Neural crest cell (in vitro differentiated cells): ENCODE data around the gene SLC19A1. TPM values are rescaled to one million over a fixed set of nuclear protein-coding genes. Genes with fewer than 3 reads are reported as not detected.

Experiments used
- DNase-seq: peaks from one replicate; pipeline ENCODE4 v3.0.0; 2021; ENCODE audit warnings: low read depth, mixed read lengths, low spot score
- H3K27ac Mint-ChIP-seq: one replicate; pipeline ENCODE4 v1.8.0; 2021; ENCODE audit warnings: mild to moderate bottlenecking, mixed read lengths; ENCODE audit not compliant: unreplicated experiment
- H3K27me3 Mint-ChIP-seq: 2 replicates; pipeline ENCODE4 v1.8.0; 2021; ENCODE audit warnings: low read depth, mild to moderate bottlenecking, mixed read lengths
- H3K36me3 Mint-ChIP-seq: 2 replicates; pipeline ENCODE4 v1.8.0; 2021; ENCODE audit warnings: low read depth, mild to moderate bottlenecking, mixed read lengths
- H3K4me1 Mint-ChIP-seq: 2 replicates; pipeline ENCODE4 v1.8.0; 2021; ENCODE audit warnings: mixed read lengths
- H3K4me3 Mint-ChIP-seq: one replicate; pipeline ENCODE4 v1.8.0; 2021; ENCODE audit warnings: mild to moderate bottlenecking, mixed read lengths
- H3K9me3 Mint-ChIP-seq: 2 replicates; pipeline ENCODE4 v1.8.0; 2021; ENCODE audit warnings: mixed read lengths
- total RNA-seq: library from RNA; stranded (reverse); gene quantifications from 2 replicates; pipeline ENCODE4 v1.2.1, GENCODE V29; 2021
- TF ChIP-seq, protein P1 (sequence below): fragments of 200-600 bp; sonication (generic); conservative IDR thresholded peaks from 2 replicates; pipeline ENCODE4 v1.5.0; 2021; ENCODE audit warnings: antibody characterized with exemption, mild to moderate bottlenecking

SLC19A1 gene
- total RNA-seq, 1 donor from 2014 or later: 35.1 TPM

DNA sequence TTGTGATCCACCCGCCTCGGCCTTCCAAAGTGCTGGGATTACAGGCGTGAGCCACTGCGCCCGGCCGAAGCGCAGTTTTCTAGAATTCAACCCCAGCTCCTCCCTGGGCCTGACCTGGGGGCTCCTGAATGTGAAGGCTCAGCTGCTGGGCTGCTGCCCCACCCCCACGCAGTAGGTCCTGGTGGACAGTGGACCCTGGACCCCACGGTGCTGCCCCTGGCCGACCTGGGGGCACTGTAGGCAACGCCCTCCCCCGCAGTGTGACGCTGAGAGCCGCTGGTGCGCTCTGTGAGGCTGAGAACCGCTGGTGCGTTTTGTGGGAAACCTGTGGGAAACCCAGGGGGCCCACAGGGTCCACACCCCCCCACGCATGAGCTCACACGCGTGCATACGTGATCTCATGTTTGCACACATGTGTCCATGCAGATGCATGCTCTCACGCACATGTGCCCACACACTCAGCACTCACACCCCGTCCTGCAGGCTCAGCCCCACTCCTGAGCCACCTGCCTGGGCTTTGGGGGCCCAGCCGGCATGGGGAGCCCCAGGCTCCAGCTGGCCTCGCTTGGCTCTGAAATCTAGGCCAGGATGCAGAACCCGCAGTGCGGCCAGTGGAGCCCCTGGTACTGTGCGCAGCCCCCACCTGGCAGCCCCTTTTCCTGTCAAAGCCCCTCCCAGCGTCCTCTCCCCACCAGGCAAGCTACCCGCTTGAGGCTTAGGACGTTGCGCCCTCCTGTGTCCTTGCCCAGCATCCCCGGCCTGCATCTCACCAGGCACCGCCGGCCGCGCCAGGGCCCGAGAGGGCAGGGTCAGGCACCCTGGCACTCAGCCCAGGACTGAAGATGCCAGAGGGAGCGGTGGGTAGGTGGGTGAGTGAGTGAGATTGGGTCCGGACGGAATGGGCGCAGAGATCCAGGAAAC is 69.5 kb downstream of the SLC19A1 start:
- Mint-ChIP-seq H3K27ac (no peak overlapping the region), H3K27me3 (peaks cover 29% of the 10 kb centered on the region), H3K36me3 (peaks cover 3% of the 10 kb centered on the region), H3K4me3 (no peak overlapping the region), H3K9me3 (no peaks in the 10 kb centered on the region), H3K4me1 (peaks cover 27% of the 10 kb centered on the region)
- no peak for DNase-seq
- TF ChIP-seq, protein P1, sequence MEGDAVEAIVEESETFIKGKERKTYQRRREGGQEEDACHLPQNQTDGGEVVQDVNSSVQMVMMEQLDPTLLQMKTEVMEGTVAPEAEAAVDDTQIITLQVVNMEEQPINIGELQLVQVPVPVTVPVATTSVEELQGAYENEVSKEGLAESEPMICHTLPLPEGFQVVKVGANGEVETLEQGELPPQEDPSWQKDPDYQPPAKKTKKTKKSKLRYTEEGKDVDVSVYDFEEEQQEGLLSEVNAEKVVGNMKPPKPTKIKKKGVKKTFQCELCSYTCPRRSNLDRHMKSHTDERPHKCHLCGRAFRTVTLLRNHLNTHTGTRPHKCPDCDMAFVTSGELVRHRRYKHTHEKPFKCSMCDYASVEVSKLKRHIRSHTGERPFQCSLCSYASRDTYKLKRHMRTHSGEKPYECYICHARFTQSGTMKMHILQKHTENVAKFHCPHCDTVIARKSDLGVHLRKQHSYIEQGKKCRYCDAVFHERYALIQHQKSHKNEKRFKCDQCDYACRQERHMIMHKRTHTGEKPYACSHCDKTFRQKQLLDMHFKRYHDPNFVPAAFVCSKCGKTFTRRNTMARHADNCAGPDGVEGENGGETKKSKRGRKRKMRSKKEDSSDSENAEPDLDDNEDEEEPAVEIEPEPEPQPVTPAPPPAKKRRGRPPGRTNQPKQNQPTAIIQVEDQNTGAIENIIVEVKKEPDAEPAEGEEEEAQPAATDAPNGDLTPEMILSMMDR: no peak

DNA sequence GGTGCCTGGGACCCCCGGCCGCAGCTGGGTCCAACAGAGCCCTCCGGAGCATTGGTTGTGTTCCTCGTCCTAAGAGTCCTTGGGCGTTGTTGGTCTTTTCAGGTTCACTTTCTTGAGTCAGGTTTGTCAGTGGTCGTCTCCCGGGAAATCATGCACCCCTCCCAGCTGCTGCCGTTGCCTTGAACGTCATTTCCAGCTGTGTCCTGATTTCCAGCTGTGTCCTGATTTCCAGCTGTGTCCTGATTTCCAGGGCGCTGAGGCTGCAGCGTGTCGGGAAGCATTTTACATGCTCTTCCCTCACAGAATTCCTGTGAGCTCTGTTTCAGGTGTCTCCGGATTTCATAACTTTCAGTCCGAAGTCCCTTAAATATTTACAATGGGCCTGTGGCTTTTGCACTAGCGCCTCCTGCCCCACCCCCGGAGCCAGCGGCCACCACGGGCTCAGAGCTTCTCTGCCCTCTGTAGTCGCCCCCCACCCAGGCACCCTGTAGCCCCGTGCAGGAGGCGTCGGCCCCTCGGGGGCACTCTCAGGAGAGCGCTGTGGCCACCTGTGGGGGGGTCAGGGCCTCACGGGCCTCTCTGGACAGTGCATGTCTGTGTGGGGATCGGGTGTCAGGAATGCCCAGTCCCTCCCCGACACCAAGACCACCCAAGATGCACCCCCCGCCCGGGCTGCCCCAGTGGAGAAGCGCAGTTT is 70.6 kb downstream of the SLC19A1 start:
- TF ChIP-seq, protein P1: no peak
- peaks cover 24% of the 10 kb centered on the region for H3K4me1 Mint-ChIP-seq
- DNase-seq: no peak
- H3K4me3 Mint-ChIP-seq: no peak overlapping the region
- H3K9me3 Mint-ChIP-seq: no peaks in the 10 kb centered on the region
- H3K27me3 Mint-ChIP-seq: peaks cover 32% of the 10 kb centered on the region
- no peak overlapping the region for H3K27ac Mint-ChIP-seq
- H3K36me3 Mint-ChIP-seq: peaks cover 3% of the 10 kb centered on the region

DNA sequence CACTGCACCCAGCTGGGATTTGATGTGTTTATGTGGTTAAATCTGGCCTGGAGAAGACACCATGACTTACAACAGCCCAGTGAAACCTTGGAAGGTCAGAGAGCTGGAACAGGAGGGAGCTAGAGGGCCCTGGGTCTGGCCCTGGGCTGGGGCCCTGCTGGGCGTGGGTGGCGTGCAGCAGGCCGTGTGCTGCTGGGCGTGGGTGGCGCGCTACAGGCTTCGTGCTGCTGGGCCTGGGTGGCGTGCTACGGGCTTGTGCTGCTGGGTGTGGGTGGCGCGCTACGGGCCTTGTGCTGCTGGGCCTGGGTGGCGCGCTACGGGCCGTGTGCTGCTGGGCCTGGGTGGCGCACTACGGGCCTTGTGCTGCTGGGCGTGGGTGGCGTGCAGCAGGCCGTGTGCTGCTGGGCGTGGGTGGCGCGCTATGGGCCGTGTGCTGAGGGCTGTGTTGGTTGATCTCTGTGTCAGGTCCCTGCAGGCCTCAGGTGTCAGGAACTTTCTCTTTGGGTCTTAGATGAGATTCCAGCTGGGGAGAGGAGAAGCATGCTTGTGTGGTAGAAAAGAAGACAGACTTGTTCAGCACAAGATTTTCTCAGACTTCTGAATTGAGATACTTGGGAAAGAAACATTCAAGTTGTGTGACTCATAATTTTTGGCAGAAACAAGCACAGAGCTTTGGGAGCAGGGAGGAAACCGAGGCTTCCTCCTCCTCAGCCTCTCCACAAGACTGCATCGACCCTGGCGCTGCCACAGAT is 71.3 kb downstream of the SLC19A1 start:
- Mint-ChIP-seq H3K27ac (no peak overlapping the region), H3K4me1 (peaks cover 21% of the 10 kb centered on the region), H3K27me3 (peaks cover 27% of the 10 kb centered on the region), H3K36me3 (peaks cover 3% of the 10 kb centered on the region), H3K9me3 (no peaks in the 10 kb centered on the region), H3K4me3 (peak overlapping the region; percentile 23)
- TF ChIP-seq, protein P1: no peak
- no peak for DNase-seq

DNA sequence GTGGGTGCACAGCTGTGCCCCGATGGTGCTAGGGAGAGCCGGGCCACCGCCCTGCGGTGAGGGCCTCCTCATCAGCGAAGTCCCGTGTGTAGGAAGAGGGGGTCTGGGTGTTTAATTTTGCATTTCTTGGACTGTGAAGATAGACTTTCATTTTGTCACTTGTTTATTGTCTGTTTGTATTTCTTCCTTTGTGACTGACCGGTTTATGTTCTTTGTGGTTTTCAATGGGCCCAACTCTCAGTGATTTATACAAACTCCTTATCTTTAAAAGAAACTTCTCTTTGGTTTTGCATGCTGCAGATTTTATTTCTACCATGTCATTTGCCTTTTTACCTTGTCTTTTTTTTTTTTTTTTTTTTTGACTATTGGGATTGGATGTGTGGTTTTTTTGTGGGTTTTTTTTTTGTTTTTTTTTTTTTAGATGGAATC is 72.1 kb downstream of the SLC19A1 start:
- Mint-ChIP-seq H3K27me3 (peaks cover 32% of the 10 kb centered on the region), H3K9me3 (no peaks in the 10 kb centered on the region), H3K36me3 (peaks cover 3% of the 10 kb centered on the region), H3K4me1 (peaks cover 21% of the 10 kb centered on the region), H3K4me3 (peak overlapping the region; percentile 50), H3K27ac (peak overlapping the region; percentile 15)
- no peak for DNase-seq
- TF ChIP-seq, protein P1: no peak

DNA sequence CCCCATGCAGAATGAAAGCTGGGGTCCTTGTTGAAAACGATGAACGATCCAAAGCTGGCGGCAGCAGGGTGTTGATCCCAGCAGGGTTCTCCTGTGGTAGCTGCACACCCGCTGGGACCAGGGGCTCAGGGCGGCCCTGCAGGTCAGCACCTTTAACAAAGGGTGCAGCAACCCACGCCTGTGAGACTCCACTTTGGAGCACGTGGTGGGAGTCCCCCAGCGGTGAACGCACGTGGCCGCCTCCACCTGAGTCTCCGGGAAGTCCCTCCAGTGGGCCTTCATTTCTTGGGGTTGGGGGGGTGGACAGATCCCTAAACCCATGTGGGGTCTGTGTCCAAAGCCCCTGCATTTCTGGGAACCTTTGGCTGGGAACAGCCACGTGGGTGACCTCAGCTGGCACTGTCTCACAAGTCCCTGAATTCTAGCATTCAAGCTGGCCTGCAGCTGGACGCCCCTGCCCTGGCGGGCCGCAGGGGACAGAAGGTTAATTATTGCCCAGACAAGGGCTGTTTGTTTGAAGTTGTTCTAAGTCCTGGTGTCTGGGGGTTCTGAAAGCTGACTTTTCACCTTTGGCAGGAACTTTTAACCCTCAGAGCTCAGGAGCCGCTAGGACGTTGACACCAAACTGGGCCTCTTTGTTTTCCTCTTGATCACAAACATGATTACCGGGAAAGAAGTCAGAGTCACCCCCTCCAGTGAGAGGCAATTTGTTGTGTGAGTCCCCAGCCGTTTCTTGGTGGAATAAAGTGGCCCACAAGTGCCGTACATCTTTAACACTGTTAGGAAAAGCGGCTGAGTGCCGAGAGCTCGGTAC is 72.8 kb downstream of the SLC19A1 start:
- peaks cover 5% of the 10 kb centered on the region for H3K36me3 Mint-ChIP-seq
- peaks cover 37% of the 10 kb centered on the region for H3K27me3 Mint-ChIP-seq
- H3K4me3 Mint-ChIP-seq: peak overlapping the region; percentile 50
- TF ChIP-seq, protein P1: no peak
- H3K27ac Mint-ChIP-seq: peak overlapping the region; percentile 15
- DNase-seq: peak; percentile 54
- peaks cover 21% of the 10 kb centered on the region for H3K4me1 Mint-ChIP-seq
- H3K9me3 Mint-ChIP-seq: no peaks in the 10 kb centered on the region
